NCI-H187 (cell line): Measurements from ENCODE around the gene MED26.

Experiments used
- DNase-seq, 2 experiments: peaks; one replicate each; lab custom pipeline; 2025; lab: John Stamatoyannopoulos, UW

MED26 gene

GRCh38 chr19:16613841-16614240, 14.2 kb downstream of the MED26 start:
- DNase-seq: no peak

GRCh38 chr19:16612636-16613035, 15.4 kb downstream of the MED26 start:
- no peak for DNase-seq

GRCh38 chr19:16611121-16611520, 16.9 kb downstream of the MED26 start:
- DNase-seq: no peak

GRCh38 chr19:16609511-16610200, 18.3 kb downstream of the MED26 start:
- no peak for DNase-seq

GRCh38 chr19:16608290-16608739, 19.7 kb downstream of the MED26 start:
- DNase-seq: no peak

GRCh38 chr19:16607819-16608218, 20.2 kb downstream of the MED26 start:
- DNase-seq: no peak

- DNase-seq: no peak
Observed at GRCh38 chr19:16605553-16605994, 22.4 kb downstream of the MED26 start.

- DNase-seq: no peak
Observed at GRCh38 chr19:16605115-16605514, 22.9 kb downstream of the MED26 start.

- no peak for DNase-seq
Observed at GRCh38 chr19:16604615-16605014, 23.4 kb downstream of the MED26 start.

- DNase-seq: no peak
Observed at GRCh38 chr19:16603090-16603489, 24.9 kb downstream of the MED26 start.

- no peak for DNase-seq
Observed at GRCh38 chr19:16601378-16602052, 26.5 kb downstream of the MED26 start.

GRCh38 chr19:16600824-16601223, 27.2 kb downstream of the MED26 start:
- DNase-seq: no peak

- no peak for DNase-seq
Observed at GRCh38 chr19:16599655-16600346, 28.2 kb downstream of the MED26 start.

GRCh38 chr19:16598848-16599247, 29.2 kb downstream of the MED26 start:
- DNase-seq: no peak

- no peak for DNase-seq
Observed at GRCh38 chr19:16596399-16596798, 31.6 kb downstream of the MED26 start.

GRCh38 chr19:16595097-16595496, 32.9 kb downstream of the MED26 start:
- DNase-seq: no peak

- DNase-seq: no peak
Observed at GRCh38 chr19:16594681-16595091, 33.3 kb downstream of the MED26 start.

- DNase-seq: no peak
Observed at GRCh38 chr19:16594131-16594586, 33.8 kb downstream of the MED26 start.

- no peak for DNase-seq
Observed at GRCh38 chr19:16593181-16593580, 34.8 kb downstream of the MED26 start.

GRCh38 chr19:16591803-16592556, 36.0 kb downstream of the MED26 start:
- DNase-seq: no peak

GRCh38 chr19:16590876-16591802, 36.9 kb downstream of the MED26 start:
- no peak for DNase-seq
